ENCODE results near the gene EFNA5. TPM values are rescaled to one million over a fixed set of nuclear protein-coding genes. Genes with fewer than 3 reads are reported as not detected.

Gene EFNA5
- total and polyA plus RNA-seq, 2 of the 8 experiments (the other 6 are each of a cell fraction or from before 2014, with no cell fraction given), result 9.6 to 21.8 TPM

- no peak for TF ChIP-seq CHD7 (IDR thresholded peaks at IDR 0.05; ENCODE audit: insufficient replicate concordance, low read length)
- no peak for TF ChIP-seq ASH2L (IDR thresholded peaks at IDR 0.05; ENCODE audit: low read length)
- TF ChIP-seq TAF7 (optimal IDR thresholded peaks at IDR 0.05; ENCODE audit: borderline replicate concordance, low read depth, low read length), result no peak
- no peak for TF ChIP-seq BCL11A (IDR thresholded peaks at IDR 0.05; ENCODE audit: low read depth in 2 of 2, low read length in 2 of 2)
- TF ChIP-seq ZNF274 (IDR thresholded peaks at IDR 0.05; ENCODE audit: borderline replicate concordance, extremely low read depth, low read length), result no peak
- TF ChIP-seq E2F6 (IDR thresholded peaks at IDR 0.05), result no peak
- no peak for TF ChIP-seq POU5F1 (IDR thresholded peaks at IDR 0.05; ENCODE audit: low read depth, low read length)
- no peak for TF ChIP-seq GTF2F1 (IDR thresholded peaks at IDR 0.05; ENCODE audit: borderline replicate concordance, low read depth, low read length)
These were observed 126.3 kb downstream of the EFNA5 start (continued) for GRCh38 chr5:107544476-107544875.

Data from H1 (cell line).